ENCODE data around the gene RPL10. TPM values are rescaled to one million over a fixed set of nuclear protein-coding genes. Genes with fewer than 3 reads are reported as not detected.

The RPL10 gene
- total and polyA plus RNA-seq, 2 of the 8 experiments (the other 6 are each of a cell fraction or from before 2014, with no cell fraction given) = 2,633 to 4,293 TPM

- TF ChIP-seq CHD7 (IDR thresholded peaks at IDR 0.05; ENCODE audit: insufficient replicate concordance, low read length) (no peak), BCL11A (IDR thresholded peaks at IDR 0.05; ENCODE audit: low read depth in 2 of 2, low read length in 2 of 2) (no peak), EP300 (IDR thresholded peaks at IDR 0.05; ENCODE audit: borderline replicate concordance in 1 of 2, low read depth in 2 of 2, low read length in 2 of 2) (no peak)
Measured at GRCh38 chrX:154362085-154362742, 36.0 kb upstream of the RPL10 start (continued).
